ENCODE measurements around the gene MACF1.
A peak's percentile ranks its signal among the peaks of the same experiment; 100 is the strongest.
"Not testable (repeated sequence)": the region's sequence is repeated elsewhere in the genome, so short reads cannot be mapped to it uniquely, and the experiment has no call there.

The MACF1 gene

GRCh38 chr1:39190096-39190495 is 14.4 kb upstream of the MACF1 start:
- peak overlapping the region; percentile 96 for H3K27ac Mint-ChIP-seq
- H3K36me3 Mint-ChIP-seq (ENCODE audit: low read depth): no peaks in the 10 kb centered on the region
- peaks cover 92% of the 10 kb centered on the region for H3K4me1 Mint-ChIP-seq (ENCODE audit: low read depth)
- H3K4me3 Mint-ChIP-seq: no peak overlapping the region
- no peaks in the 10 kb centered on the region for H3K27me3 Mint-ChIP-seq
- no peaks in the 10 kb centered on the region for H3K9me3 Mint-ChIP-seq

GRCh38 chr1:39194398-39195051 is 10.0 kb upstream of the MACF1 start:
- Mint-ChIP-seq H3K4me3 (peak overlapping the region; percentile 19), H3K9me3 (no peaks in the 10 kb centered on the region), H3K4me1 (ENCODE audit: low read depth) (peaks cover 87% of the 10 kb centered on the region), H3K27me3 (no peaks in the 10 kb centered on the region), H3K27ac (peak overlapping the region; percentile 96), H3K36me3 (ENCODE audit: low read depth) (no peaks in the 10 kb centered on the region)

- peak overlapping the region; percentile 94 for H3K27ac Mint-ChIP-seq
Measured at GRCh38 chr1:39195166-39196111, 9.1 kb upstream of the MACF1 start.

DNA sequence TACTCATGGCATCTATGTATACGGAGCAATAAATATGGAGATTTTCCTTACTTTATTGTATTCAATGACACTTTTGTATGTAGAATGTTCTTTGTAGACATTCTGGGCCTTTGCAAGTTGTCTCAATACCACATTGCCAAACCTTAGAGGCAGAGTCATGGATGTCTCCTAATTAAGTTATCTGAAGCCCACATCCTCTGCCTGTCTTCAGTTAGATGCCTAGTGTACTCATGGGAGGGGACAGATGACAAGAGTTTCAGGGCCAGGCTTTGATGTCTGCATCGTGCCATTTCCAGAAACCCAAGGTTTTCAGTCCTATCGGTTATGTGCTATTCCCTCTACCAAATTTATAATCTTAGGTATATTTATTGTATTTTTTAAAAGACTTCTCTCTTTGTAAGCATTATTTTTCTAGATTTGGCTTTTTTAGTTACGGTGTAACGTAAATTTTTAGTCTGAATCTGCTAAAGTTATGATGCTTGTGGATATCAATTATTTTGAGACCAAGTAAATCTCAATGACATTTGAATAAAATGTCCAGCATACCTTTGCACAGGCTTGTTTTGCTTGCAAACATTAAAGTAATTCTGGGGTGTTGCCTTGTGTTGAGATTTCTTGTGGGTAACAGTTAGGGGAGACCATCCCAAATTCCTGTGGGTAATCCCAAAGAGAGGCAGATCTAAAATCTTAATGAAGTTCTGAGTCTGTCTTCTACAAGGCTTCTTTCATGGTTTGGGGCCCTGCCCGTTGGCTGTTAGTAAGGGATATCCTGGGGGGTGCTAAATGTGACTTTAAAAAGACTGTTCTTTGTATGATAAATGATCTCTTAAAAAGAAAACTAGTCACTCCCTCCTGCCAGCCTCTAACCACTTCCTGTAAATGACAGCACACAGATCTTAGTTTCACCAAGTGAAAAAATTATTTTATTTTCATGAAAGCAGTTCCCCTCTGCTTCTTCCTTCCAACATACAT is 8.0 kb upstream of the MACF1 start:
- no peaks in the 10 kb centered on the region for H3K9me3 Mint-ChIP-seq
- peak overlapping the region; percentile 94 for H3K27ac Mint-ChIP-seq
- H3K4me3 Mint-ChIP-seq: peak overlapping the region; percentile 70
- H3K27me3 Mint-ChIP-seq: no peaks in the 10 kb centered on the region
- H3K4me1 Mint-ChIP-seq (ENCODE audit: low read depth): peaks cover 79% of the 10 kb centered on the region
- H3K36me3 Mint-ChIP-seq (ENCODE audit: low read depth): no peaks in the 10 kb centered on the region

More at GRCh38 chr1:39195166-39196111, 9.1 kb upstream of the MACF1 start:
- Mint-ChIP-seq H3K4me1 (ENCODE audit: low read depth) (peaks cover 83% of the 10 kb centered on the region), H3K27me3 (no peaks in the 10 kb centered on the region), H3K9me3 (no peaks in the 10 kb centered on the region), H3K4me3 (peak overlapping the region; percentile 58), H3K36me3 (ENCODE audit: low read depth) (no peaks in the 10 kb centered on the region)

- Mint-ChIP-seq H3K36me3 (ENCODE audit: low read depth) (no peaks in the 10 kb centered on the region), H3K27ac (peak overlapping the region; percentile 62), H3K4me1 (ENCODE audit: low read depth) (peaks cover 71% of the 10 kb centered on the region), H3K9me3 (no peaks in the 10 kb centered on the region), H3K4me3 (no peak overlapping the region), H3K27me3 (no peaks in the 10 kb centered on the region)
Measured at GRCh38 chr1:39199593-39199992, 4.9 kb upstream of the MACF1 start.

DNA sequence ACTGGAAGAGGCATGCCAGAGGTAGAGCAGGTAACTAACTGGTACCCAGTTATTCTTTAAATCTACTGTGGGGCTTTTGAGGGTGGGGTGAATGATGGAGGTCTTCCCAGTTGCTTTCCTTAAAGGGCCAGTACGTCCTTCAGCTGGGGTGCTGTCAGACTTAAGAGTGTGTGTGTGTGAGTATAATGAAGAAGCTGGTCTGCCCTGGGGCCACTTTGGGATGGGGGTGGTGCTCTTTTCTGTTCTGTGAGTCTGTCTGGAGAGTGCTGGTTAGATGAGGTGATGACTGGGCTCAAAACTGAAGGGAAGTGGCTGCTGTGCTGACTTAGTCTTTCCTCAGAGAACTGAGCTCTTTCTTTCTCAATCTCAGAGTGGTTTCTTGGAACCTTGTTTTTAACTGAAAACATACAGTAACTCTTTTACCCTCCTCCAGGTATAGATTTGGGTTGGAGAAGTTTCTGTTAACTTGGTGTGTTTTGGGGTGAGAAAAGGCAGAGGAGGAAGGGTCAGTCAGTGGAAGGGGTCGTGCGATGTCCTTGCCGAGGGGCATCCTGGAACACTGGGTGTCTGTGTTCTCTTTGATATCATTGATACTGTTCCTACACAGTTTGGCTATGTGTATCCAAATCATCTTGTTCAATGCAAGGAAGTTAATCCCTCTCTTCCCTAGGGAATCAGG is 746 bp downstream of the MACF1 start:
- Mint-ChIP-seq H3K9me3 (no peaks in the 10 kb centered on the region), H3K4me3 (peak overlapping the region; percentile 91), H3K27ac (peak overlapping the region; percentile 96), H3K4me1 (ENCODE audit: low read depth) (peaks cover 69% of the 10 kb centered on the region), H3K36me3 (ENCODE audit: low read depth) (peaks cover 9% of the 10 kb centered on the region), H3K27me3 (no peaks in the 10 kb centered on the region)

DNA sequence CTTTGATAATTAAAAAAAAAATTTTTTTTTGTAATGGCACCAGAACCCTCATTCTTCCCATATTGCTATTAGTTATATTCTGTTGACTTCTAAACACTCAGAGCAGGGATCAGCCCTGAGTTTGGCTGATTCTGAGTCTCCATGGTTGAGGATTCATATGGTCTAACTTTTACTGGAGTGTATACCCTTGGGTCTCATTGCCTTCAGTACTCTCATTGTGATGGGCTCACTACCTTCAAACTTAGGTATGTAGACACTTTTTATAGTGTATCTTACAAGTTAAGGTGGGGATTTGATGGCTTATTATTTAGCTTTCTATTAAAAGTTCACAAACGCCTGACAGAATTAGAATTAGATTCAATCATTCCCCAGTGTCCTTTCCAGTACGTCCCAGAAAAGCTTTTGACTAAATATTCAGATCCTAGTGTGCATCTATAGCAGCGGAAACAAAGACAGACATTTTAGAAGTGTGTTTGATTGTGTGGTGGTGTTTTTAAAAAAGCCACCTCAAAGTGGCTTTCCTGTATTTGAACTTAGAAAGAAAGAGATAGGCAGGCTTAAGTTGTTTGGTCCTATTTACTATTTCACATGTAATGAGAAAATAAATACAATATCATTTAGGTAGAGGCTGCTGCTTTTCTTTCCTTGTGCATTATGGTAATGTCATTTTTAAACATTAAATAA is 1.4 kb downstream of the MACF1 start:
- Mint-ChIP-seq H3K4me1 (ENCODE audit: low read depth) (peaks cover 70% of the 10 kb centered on the region), H3K36me3 (ENCODE audit: low read depth) (peaks cover 13% of the 10 kb centered on the region), H3K4me3 (peak overlapping the region; percentile 91), H3K9me3 (no peaks in the 10 kb centered on the region), H3K27ac (peak overlapping the region; percentile 96), H3K27me3 (no peaks in the 10 kb centered on the region)

- Mint-ChIP-seq H3K27ac (peak overlapping the region; percentile 38), H3K36me3 (ENCODE audit: low read depth) (peaks cover 13% of the 10 kb centered on the region), H3K4me1 (ENCODE audit: low read depth) (peaks cover 60% of the 10 kb centered on the region)
- H3K4me3 Mint-ChIP-seq, H3K27me3 Mint-ChIP-seq, H3K9me3 Mint-ChIP-seq: not testable (repeated sequence)
Measured at GRCh38 chr1:39208360-39208759, 3.9 kb downstream of the MACF1 start.

DNA sequence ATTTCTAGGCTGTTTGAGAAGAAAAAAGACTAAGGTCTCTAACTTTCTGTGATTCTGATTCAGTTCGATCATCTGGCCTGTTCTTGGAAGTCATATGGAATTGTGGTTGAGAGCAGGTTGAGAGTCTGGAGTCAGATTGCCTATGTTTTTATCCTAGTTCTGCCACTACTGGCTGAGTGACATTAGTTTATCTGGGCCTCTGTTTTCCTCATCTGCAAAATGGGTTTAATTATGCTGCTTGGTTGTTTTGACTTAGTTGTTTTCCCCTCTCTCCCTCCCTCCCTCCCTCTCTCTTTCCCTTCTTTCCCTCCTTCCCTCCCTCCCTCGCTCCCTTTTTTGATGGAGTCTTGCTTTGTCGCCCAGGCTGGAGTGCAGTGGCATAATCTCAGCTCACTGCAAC is 6.2 kb downstream of the MACF1 start:
- no peak overlapping the region for H3K4me3 Mint-ChIP-seq
- no peaks in the 10 kb centered on the region for H3K27me3 Mint-ChIP-seq
- H3K9me3 Mint-ChIP-seq: no peaks in the 10 kb centered on the region
- H3K4me1 Mint-ChIP-seq (ENCODE audit: low read depth): peaks cover 59% of the 10 kb centered on the region
- peak overlapping the region; percentile 36 for H3K27ac Mint-ChIP-seq
- H3K36me3 Mint-ChIP-seq (ENCODE audit: low read depth): peaks cover 13% of the 10 kb centered on the region

DNA sequence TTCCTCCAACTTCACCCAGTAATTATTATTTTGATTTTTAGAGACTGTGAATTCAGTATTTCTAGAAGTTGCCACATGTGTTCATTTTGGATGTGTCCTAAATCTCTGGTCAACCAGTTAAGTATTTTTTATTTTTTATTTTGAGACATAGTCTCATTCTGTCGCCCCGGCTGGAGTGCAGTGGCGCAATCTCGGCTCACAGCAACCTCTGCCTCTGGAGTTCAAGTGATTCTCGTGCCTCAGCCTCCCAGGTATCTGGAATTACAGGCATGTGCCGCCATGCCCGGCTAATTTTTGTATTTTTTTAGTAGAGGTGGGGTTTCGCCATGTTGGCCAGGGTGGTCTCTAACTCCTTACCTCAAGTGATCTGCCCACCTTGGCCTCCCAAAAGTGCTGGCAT is 8.0 kb downstream of the MACF1 start:
- Mint-ChIP-seq H3K4me3 (no peak overlapping the region), H3K36me3 (ENCODE audit: low read depth) (peaks cover 13% of the 10 kb centered on the region), H3K27me3 (no peaks in the 10 kb centered on the region), H3K9me3 (no peaks in the 10 kb centered on the region), H3K27ac (no peak overlapping the region), H3K4me1 (ENCODE audit: low read depth) (peaks cover 59% of the 10 kb centered on the region)

DNA sequence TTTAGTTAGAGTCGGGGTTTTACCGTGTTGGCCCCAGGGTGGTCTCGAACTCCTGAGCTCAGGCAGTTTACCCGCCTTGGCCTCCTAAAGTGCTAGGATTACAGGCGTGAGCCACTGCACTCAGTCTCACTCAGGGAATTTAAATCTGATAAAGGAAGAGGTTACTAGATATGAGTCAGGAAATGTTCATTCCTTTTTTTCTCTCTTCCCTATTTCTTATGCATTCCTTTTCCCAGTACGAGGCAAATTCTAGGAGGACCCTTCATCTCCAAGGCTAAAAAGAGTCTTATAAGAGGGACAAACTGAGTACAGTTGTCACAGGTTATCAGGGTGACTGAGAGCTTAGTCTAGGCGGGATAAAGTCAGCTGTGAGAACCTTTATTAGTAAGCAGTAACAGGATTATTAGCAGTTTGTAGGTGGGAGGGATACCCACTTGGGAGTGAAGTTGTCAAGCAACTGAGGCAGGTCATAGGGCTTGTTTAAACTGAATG is 9.1 kb downstream of the MACF1 start:
- no peaks in the 10 kb centered on the region for H3K9me3 Mint-ChIP-seq
- peaks cover 60% of the 10 kb centered on the region for H3K4me1 Mint-ChIP-seq (ENCODE audit: low read depth)
- H3K27me3 Mint-ChIP-seq: no peaks in the 10 kb centered on the region
- peaks cover 7% of the 10 kb centered on the region for H3K36me3 Mint-ChIP-seq (ENCODE audit: low read depth)
- no peak overlapping the region for H3K4me3 Mint-ChIP-seq
- peak overlapping the region; percentile 9 for H3K27ac Mint-ChIP-seq

DNA sequence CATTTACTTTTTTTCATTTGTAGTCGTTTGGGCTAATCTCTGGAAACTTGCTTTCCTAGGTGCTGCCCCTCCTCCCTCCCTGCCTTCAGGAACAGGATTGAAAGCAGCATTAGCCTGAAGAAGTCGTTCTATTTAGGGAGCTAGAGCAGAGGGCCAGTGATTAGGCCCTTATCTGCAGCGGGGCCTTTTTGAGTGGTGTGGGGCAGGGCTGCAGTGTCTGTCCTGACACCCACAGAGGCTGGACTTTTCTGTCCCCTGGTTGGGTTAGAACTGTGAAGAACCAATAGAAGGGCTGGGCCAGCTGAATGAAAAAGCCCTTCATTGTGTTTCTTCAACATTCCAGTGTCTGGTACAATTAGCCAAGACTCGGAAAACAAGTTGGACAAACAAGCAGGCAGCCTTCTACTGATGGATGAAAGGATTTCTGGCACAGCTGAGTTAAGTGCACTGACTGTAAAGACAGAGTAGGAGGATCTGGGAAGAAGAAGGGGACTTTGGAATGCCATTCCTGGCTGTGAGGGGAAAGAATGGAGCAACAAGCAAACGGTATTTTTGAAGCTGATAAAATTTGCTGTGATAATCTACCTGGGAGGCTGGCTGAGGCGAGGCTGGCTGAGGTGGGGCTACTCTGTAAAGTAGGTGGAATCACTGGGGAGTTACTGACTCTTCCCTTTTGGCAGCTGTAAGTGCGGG is 9.7 kb downstream of the MACF1 start:
- H3K27me3 Mint-ChIP-seq: no peaks in the 10 kb centered on the region
- peak overlapping the region; percentile 95 for H3K4me3 Mint-ChIP-seq
- H3K36me3 Mint-ChIP-seq (ENCODE audit: low read depth): peaks cover 12% of the 10 kb centered on the region
- H3K4me1 Mint-ChIP-seq (ENCODE audit: low read depth): peaks cover 66% of the 10 kb centered on the region
- H3K9me3 Mint-ChIP-seq: no peaks in the 10 kb centered on the region
- peak overlapping the region; percentile 94 for H3K27ac Mint-ChIP-seq

DNA sequence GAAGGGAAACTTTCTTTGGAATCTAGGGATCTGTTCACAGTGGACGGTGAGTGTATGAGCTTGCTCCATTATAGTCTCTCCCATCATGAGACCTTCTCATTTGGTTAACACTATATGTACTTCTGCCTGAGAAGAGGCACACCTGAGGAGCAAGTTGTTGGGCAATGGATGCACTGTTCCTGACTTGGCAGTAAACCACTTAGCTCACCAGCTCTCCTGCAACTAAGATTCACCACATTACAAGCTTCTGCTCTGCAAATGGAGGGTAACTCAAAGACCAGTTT is 10.2 kb downstream of the MACF1 start:
- Mint-ChIP-seq H3K27me3 (no peaks in the 10 kb centered on the region), H3K4me1 (ENCODE audit: low read depth) (peaks cover 67% of the 10 kb centered on the region), H3K9me3 (no peaks in the 10 kb centered on the region), H3K36me3 (ENCODE audit: low read depth) (peaks cover 16% of the 10 kb centered on the region), H3K27ac (peak overlapping the region; percentile 94), H3K4me3 (peak overlapping the region; percentile 95)

Measured in stimulated activated naive CD8-positive, alpha-beta T cell treated with anti-CD3 and anti-CD28 coated beads, Interleukin-15, Interleukin-2, amounts not matched to agents 100 ng/mL and 50 ng/mL, for 24 hours (primary cell).